NCI-H82 treated with DMSO at 0.1 percent for 48 hours (cell line): ENCODE data around the gene GRAMD1C.

Experiments
- DNase-seq: peaks from one replicate; lab custom pipeline; 2025; ENCODE audit not compliant: unreplicated experiment; lab: John Stamatoyannopoulos, UW

The GRAMD1C gene

GRCh38 chr3:113948015-113948917, 109.7 kb downstream of the GRAMD1C start:
- no peak for DNase-seq

GRCh38 chr3:113952921-113953320, 114.3 kb downstream of the GRAMD1C start:
- no peak for DNase-seq

GRCh38 chr3:113953677-113954076, 115.1 kb downstream of the GRAMD1C start:
- DNase-seq, result no peak

- DNase-seq, result no peak
These were observed 115.6 kb downstream of the GRAMD1C start for GRCh38 chr3:113954091-113954685.

- DNase-seq, result no peak
These were observed 125.3 kb downstream of the GRAMD1C start for GRCh38 chr3:113963879-113964278.

GRCh38 chr3:113966172-113966571, 127.6 kb downstream of the GRAMD1C start:
- DNase-seq, result no peak

DNA sequence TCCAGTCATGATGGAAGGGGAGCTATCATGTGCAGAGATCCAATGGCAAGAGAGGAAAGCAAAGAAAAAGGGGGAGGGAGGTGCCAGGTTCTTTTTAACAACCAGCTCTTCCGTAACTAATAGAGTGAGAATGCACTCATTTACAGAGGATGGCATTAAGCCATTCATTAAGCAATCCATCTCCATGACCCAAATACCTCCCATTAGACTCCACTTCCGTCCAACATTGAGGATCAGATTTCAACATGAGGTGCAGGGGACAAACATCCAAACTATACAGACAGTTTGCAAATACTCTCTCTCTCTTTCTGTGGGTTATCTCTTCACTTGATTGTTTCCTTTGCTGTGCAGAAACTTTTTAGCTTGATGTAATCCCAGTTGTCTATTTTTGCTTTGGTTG, 130.4 kb downstream of the GRAMD1C start:
- DNase-seq, result no peak

GRCh38 chr3:113977822-113978221, 139.2 kb downstream of the GRAMD1C start:
- DNase-seq, result no peak

- no peak for DNase-seq
These were observed 141.3 kb downstream of the GRAMD1C start for GRCh38 chr3:113979916-113980315.

DNA sequence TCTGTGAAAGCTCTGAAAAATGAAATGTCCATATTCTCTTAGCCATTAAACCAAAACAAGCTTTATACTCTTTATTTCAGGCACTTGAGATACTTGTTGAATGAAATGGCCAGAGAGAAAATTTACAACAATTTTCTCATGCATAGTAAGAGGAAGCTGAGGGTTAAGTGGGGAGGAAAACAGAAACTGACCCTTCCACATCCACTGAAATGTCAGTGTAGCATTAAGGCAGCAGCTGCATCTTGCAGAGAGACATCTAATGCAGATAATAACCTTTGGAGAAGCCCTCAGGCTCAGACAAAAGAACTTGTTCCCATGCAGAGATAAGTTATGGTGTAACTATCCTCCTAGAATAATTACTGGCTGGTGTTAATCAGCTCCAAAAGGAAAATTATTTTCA, 143.2 kb downstream of the GRAMD1C start:
- no peak for DNase-seq

DNA sequence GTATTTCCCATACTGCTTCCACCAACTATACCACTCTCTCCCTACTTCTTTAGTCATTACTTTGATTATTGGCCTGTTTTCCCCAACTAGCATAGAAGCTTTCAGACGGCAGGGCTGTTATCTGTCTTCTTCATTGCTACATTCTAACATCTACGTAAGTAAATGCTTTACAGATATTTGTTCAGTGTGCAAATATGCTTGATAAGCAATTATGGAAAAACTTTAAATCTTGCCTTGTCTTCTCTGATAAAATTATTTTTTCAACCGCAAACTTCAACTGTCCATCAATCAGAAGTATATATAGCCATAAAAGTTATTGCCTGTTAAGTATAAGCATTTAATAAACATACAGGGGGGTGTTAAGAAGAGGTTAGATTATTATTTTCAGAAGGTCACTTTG, 145.0 kb downstream of the GRAMD1C start:
- DNase-seq, result no peak

DNA sequence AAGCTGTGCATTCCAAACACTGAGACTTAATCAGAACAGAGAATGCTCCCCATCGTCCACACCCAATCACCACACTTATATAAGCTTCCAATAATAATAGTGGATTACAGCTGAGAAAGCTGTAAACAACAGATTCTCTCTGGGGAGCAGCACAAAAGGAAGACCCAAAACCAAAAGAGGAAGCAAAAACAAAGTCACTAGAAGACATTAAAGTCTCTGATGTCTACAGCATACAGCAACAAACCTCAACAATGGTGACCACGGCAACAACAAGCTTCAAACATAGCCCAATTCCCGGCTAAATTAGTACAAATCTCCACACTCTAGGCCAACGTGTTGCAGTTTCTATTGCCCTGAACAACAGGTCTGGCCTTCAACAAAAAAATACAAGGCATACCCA, 147.0 kb downstream of the GRAMD1C start:
- no peak for DNase-seq
